ENCODE data around the gene ABLIM2.

The ABLIM2 gene

GRCh38 chr4:8066336-8066931 lies 92.2 kb downstream of the ABLIM2 start:
- DNase-seq: no peak

- DNase-seq: no peak
Measured at GRCh38 chr4:8063974-8064563, 94.5 kb downstream of the ABLIM2 start.

- DNase-seq: no peak
Measured at GRCh38 chr4:8061573-8061972, 97.0 kb downstream of the ABLIM2 start.

- no peak for DNase-seq
Measured at GRCh38 chr4:8061145-8061544, 97.5 kb downstream of the ABLIM2 start.

GRCh38 chr4:8060632-8061031 lies 98.0 kb downstream of the ABLIM2 start:
- DNase-seq: no peak

GRCh38 chr4:8058031-8058479 lies 100.6 kb downstream of the ABLIM2 start:
- no peak for DNase-seq

GRCh38 chr4:8055206-8055605 lies 103.4 kb downstream of the ABLIM2 start:
- DNase-seq: no peak

GRCh38 chr4:8053688-8054449 lies 104.7 kb downstream of the ABLIM2 start:
- no peak for DNase-seq

- no peak for DNase-seq
Measured at GRCh38 chr4:8052160-8052691, 106.4 kb downstream of the ABLIM2 start.

GRCh38 chr4:8051644-8052043 lies 107.0 kb downstream of the ABLIM2 start:
- no peak for DNase-seq

- DNase-seq: no peak
Measured at GRCh38 chr4:8050555-8051206, 107.9 kb downstream of the ABLIM2 start.

- DNase-seq: no peak
Measured at GRCh38 chr4:8050180-8050554, 108.4 kb downstream of the ABLIM2 start.

GRCh38 chr4:8048856-8049676 lies 109.5 kb downstream of the ABLIM2 start:
- no peak for DNase-seq

GRCh38 chr4:8047837-8048678 lies 110.6 kb downstream of the ABLIM2 start:
- DNase-seq: no peak

GRCh38 chr4:8046925-8047541 lies 111.6 kb downstream of the ABLIM2 start:
- DNase-seq: no peak

- no peak for DNase-seq
Measured at GRCh38 chr4:8045909-8046308, 112.7 kb downstream of the ABLIM2 start.

GRCh38 chr4:8044699-8045098 lies 113.9 kb downstream of the ABLIM2 start:
- DNase-seq: no peak

GRCh38 chr4:8044244-8044643 lies 114.4 kb downstream of the ABLIM2 start:
- no peak for DNase-seq

GRCh38 chr4:8043596-8043995 lies 115.0 kb downstream of the ABLIM2 start:
- no peak for DNase-seq

- DNase-seq: no peak
Measured at GRCh38 chr4:8041868-8042267, 116.7 kb downstream of the ABLIM2 start.

- no peak for DNase-seq
Measured at GRCh38 chr4:8041172-8041571, 117.4 kb downstream of the ABLIM2 start.
